GM10248 (cell line): ENCODE measurements around the gene ALPP.
"Not testable (repeated sequence)": the region's sequence is repeated elsewhere in the genome, so short reads cannot be mapped to it uniquely, and the experiment has no call there.

Source experiments
- CTCF ChIA-PET: fragments of 300-600 bp; sonication (Branson Sonifier 250); formaldehyde crosslinking; extraction: SDS; loops from one replicate; lab custom pipeline; 2021; ENCODE audit warnings: antibody characterized with exemption; lab: Yijun Ruan, JAX
- POLR2A ChIA-PET: fragments of 350-650 bp; sonication (Branson Sonifier 250); formaldehyde crosslinking; extraction: SDS; loops from one replicate; lab custom pipeline; 2020; ENCODE audit warnings: antibody characterized with exemption; lab: Yijun Ruan, JAX
- DNase-seq: peaks from one replicate; pipeline ENCODE4 v3.0.0; 2012; ENCODE audit errors: extremely low spot score
- CTCF ChIP-seq: IDR thresholded peaks from 2 replicates; pipeline ENCODE4 v1.5.1; 2012; ENCODE audit warnings: mild to moderate bottlenecking, low read depth; ENCODE audit errors: extremely low read depth, missing control alignments, control extremely low read depth

ALPP gene

GRCh38 chr2:232421189-232421785, 42.7 kb downstream of the ALPP start:
- no peak for DNase-seq
- no peak for TF ChIP-seq CTCF
- ChIA-PET POLR2A (no interaction called here), CTCF (interaction anchor here (1.1 kb wide), 1 partner anchor 18 kb away, joined by 4 read pairs; no protein-coding TSS in a partner anchor)

GRCh38 chr2:232422051-232422450, 43.5 kb downstream of the ALPP start:
- ChIA-PET POLR2A (no interaction called here), CTCF (no interaction called here)
- no peak for DNase-seq
- TF ChIP-seq CTCF, result no peak

GRCh38 chr2:232422996-232423395, 44.4 kb downstream of the ALPP start:
- DNase-seq, POLR2A ChIA-PET, CTCF ChIA-PET: not testable (repeated sequence)

- CTCF ChIA-PET, DNase-seq, POLR2A ChIA-PET: not testable (repeated sequence)
Measured at GRCh38 chr2:232423407-232423806, 44.9 kb downstream of the ALPP start.

- DNase-seq, result no peak
- no peak for TF ChIP-seq CTCF
- POLR2A ChIA-PET, result no interaction called here
- CTCF ChIA-PET, result interaction anchor here (1.8 kb wide), 1 partner anchor 13 kb away, joined by 4 read pairs; no protein-coding TSS in a partner anchor
Measured at GRCh38 chr2:232431705-232432590, 53.4 kb downstream of the ALPP start.
